DMS153 treated with DMSO at 0.1 percent for 48 hours (cell line): Measurements from ENCODE around the gene HELZ2.

ENCODE experiments used
- DNase-seq: peaks from one replicate; lab custom pipeline; 2025; ENCODE audit not compliant: unreplicated experiment; lab: John Stamatoyannopoulos, UW

Gene HELZ2

GRCh38 chr20:63527184-63527583, 46.9 kb downstream of the HELZ2 start:
- no peak for DNase-seq

GRCh38 chr20:63525971-63526370, 48.1 kb downstream of the HELZ2 start:
- DNase-seq: no peak

GRCh38 chr20:63525185-63525584, 48.9 kb downstream of the HELZ2 start:
- no peak for DNase-seq
